Memory B cell (primary cell): Measurements from ENCODE around the gene HIVEP3.

Source experiments
- ATAC-seq: fragments of 150-1000 bp; cut with Tn5 transposase; 2 replicates; pipeline ENCODE4 v1.10.0; 2021; ENCODE audit warnings: low read depth, mild to moderate bottlenecking, moderate library complexity
- DNase-seq, 2 donors: peaks; one replicate each; pipeline ENCODE4 v3.0.0; 2022; ENCODE audit warnings: low spot score in 2 of 2
- H3K27ac Mint-ChIP-seq: one replicate; pipeline ENCODE4 v1.8.0; 2022; ENCODE audit warnings: mild to moderate bottlenecking, moderate library complexity, mixed read lengths
- H3K27me3 Mint-ChIP-seq: one replicate; pipeline ENCODE4 v1.8.0; 2022; ENCODE audit warnings: mixed read lengths
- H3K36me3 Mint-ChIP-seq: one replicate; pipeline ENCODE4 v1.8.0; 2022; ENCODE audit warnings: mild to moderate bottlenecking, mixed read lengths
- H3K4me1 Mint-ChIP-seq: one replicate; pipeline ENCODE4 v1.8.0; 2022; ENCODE audit warnings: mixed read lengths
- H3K4me3 Mint-ChIP-seq: one replicate; pipeline ENCODE4 v1.8.0; 2022; ENCODE audit warnings: mild to moderate bottlenecking, moderate library complexity, mixed read lengths
- H3K9me3 Mint-ChIP-seq: one replicate; pipeline ENCODE4 v1.8.0; 2022; ENCODE audit warnings: mixed read lengths

The HIVEP3 gene

DNA sequence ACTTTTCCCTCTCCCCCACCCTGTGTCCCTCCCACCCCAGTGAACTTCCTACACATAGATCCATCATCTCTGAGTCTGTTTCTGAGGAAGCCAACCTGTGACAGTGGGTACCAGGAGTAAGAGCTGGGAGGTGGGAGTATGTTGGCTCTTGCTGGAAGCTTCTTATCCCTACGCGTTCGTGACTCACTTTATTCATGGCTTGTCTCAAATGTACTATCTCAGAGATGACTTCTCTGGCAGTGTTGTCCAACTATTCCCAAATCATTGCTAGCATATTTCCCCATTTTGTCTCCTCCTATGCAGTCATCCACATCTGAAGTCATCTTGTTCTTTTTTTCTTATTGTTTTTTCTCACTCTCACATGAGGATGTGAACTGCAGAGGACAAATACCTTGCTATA lies 88.0 kb downstream of the HIVEP3 start:
- H3K27ac Mint-ChIP-seq, result no peak overlapping the region
- no peaks in the 10 kb centered on the region for H3K27me3 Mint-ChIP-seq
- DNase-seq (no peak), ATAC-seq (no peak)
- H3K9me3 Mint-ChIP-seq, result no peaks in the 10 kb centered on the region
- no peak overlapping the region for H3K4me3 Mint-ChIP-seq
- no peaks in the 10 kb centered on the region for H3K4me1 Mint-ChIP-seq
- H3K36me3 Mint-ChIP-seq, result no peaks in the 10 kb centered on the region

DNA sequence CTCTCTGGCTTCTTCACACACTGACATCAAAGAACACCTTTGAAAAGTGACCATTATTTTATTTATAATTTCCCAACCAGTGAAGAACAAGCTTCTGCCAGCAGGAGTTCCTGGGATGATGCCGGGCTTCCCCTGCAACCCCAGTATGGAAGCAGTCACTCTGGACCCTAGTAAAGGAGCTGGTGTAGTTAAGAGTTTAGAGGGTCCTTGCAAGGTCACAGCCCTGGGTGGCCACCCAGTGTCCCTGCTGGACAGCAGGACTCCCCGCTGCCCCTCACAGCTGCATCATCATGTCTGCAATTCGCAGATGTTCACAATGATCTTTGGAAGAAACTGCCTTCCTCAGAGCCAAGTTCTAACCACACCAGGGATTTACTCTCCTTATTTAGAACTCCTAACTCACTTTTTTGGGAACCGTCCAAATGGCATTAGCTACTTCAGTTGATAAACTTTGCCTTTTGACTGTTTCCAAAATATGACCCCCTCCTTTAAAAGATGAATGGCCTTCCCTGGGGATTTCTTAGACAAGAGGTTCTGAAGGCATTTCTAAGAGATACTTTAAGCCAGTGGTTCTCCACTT lies 90.6 kb downstream of the HIVEP3 start:
- H3K27ac Mint-ChIP-seq, result no peak overlapping the region
- no peaks in the 10 kb centered on the region for H3K9me3 Mint-ChIP-seq
- ATAC-seq, result no peak
- H3K36me3 Mint-ChIP-seq, result no peaks in the 10 kb centered on the region
- DNase-seq, result no peak
- H3K4me3 Mint-ChIP-seq, result no peak overlapping the region
- peaks cover 2% of the 10 kb centered on the region for H3K4me1 Mint-ChIP-seq
- H3K27me3 Mint-ChIP-seq, result no peaks in the 10 kb centered on the region

DNA sequence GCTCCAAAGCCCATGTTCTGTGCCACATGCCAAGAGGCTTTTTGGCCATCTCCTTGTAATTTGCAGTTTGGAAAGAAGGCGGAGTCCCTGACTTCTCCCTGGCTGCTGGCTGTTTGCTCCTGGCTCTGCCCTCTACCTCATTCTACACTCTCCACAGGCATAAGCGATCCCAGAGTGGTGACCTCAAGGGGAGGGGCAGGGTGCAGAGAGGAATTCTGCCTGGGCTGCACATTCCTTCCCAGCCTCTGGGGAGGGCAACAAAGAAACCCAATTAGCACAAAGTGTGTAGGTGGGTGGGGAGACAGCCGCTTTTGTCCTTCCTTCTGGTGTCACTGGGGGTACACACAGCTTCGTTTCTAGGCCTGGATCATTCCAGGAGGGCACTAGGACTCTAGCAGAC lies 95.3 kb downstream of the HIVEP3 start:
- no peak for DNase-seq
- ATAC-seq, result no peak
- Mint-ChIP-seq H3K4me3 (no peak overlapping the region), H3K27me3 (no peaks in the 10 kb centered on the region), H3K36me3 (no peaks in the 10 kb centered on the region), H3K9me3 (no peaks in the 10 kb centered on the region), H3K27ac (no peak overlapping the region), H3K4me1 (peaks cover 5% of the 10 kb centered on the region)

DNA sequence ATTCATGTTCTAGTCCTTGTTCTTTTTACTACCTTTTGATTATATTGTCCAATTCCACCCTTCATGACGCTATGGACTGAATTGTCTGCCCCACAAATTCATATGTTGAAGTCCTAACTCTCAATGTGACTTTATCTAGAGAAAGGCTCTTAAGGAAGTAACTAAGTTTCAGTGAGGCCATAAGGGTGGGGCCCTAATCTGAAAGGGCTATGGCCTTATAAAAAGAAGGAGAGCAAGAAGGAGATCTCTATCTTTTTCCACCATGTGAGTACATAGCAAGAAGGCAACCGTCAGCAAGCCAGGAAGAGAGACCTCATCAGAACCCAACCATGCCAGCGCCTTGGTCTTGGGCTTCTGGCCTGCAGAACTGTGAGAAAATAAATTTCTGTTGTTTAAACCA lies 95.9 kb downstream of the HIVEP3 start:
- H3K36me3 Mint-ChIP-seq, result no peaks in the 10 kb centered on the region
- H3K4me3 Mint-ChIP-seq, result no peak overlapping the region
- H3K9me3 Mint-ChIP-seq, result no peaks in the 10 kb centered on the region
- H3K27me3 Mint-ChIP-seq, result no peaks in the 10 kb centered on the region
- H3K27ac Mint-ChIP-seq, result no peak overlapping the region
- ATAC-seq (no peak), DNase-seq (no peak)
- peaks cover 5% of the 10 kb centered on the region for H3K4me1 Mint-ChIP-seq

DNA sequence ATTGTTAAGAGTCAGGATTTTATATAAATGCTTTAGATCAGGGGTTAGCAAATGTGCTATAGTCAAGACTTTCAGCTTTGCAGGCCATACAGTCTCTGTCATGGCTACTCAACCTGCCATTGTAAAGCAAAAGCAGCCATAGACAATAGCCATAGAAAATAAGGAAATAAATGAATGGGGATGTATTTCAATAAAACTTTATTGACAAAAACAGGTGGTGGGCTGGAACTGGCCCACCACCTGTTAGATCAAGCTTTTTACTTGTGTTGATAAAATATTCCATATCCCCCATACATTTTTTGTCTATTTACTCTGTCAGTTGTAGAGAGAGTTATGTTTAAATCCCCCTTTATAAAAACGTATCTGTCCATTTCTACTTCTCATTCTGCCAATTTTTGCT lies 98.9 kb downstream of the HIVEP3 start:
- DNase-seq (no peak), ATAC-seq (no peak)
- H3K9me3 Mint-ChIP-seq, result no peaks in the 10 kb centered on the region
- H3K4me1 Mint-ChIP-seq, result peaks cover 4% of the 10 kb centered on the region
- H3K4me3 Mint-ChIP-seq, result no peak overlapping the region
- no peaks in the 10 kb centered on the region for H3K36me3 Mint-ChIP-seq
- H3K27ac Mint-ChIP-seq, result no peak overlapping the region
- H3K27me3 Mint-ChIP-seq, result peaks cover 1% of the 10 kb centered on the region

DNA sequence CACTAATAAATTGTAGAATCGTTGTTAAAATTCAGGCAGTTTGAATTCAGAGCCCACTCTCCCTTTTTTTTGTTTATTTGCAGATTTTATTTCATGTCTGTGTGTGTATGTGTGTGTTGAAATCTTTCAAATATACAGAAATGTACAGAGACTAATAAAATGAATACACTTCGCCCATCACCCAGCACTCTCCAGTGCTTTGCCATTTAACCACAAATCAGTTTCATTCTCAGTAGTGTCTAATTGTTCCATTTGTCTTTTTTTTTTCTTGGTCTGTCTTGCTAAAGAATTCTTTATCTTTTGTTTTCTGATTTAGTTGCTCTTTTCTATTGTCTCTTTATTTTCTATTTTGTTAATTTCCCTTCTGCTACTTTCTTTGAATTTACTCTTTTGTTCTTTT lies 99.7 kb downstream of the HIVEP3 start:
- DNase-seq, result no peak

DNA sequence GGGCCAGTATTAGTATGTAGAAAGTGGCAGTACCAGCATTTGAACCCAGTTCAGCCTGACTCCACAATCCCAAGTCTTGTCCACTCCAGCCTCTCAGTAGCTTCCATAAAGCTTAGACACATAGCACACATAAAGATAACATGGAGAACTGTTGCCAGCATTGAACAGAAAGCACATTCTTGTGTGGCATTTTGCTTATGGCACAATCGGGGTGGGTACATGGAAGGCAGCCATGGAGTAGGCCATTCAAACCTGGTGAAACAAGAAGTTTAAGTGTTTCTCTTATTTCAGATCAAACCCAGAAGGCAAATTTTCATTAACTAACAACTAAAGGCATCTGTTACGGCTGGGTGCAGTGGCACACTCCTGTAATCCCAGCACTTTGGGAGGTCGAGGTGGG lies 102.7 kb downstream of the HIVEP3 start:
- Mint-ChIP-seq H3K36me3 (no peaks in the 10 kb centered on the region), H3K4me3 (no peak overlapping the region), H3K27me3 (peaks cover 1% of the 10 kb centered on the region), H3K27ac (no peak overlapping the region), H3K9me3 (no peaks in the 10 kb centered on the region), H3K4me1 (peaks cover 10% of the 10 kb centered on the region)
- ATAC-seq (no peak), DNase-seq (no peak)

More for the DNA sequence above, 99.7 kb downstream of the HIVEP3 start:
- Mint-ChIP-seq H3K27me3 (peaks cover 1% of the 10 kb centered on the region), H3K9me3 (no peaks in the 10 kb centered on the region), H3K4me3 (no peak overlapping the region), H3K36me3 (no peaks in the 10 kb centered on the region), H3K4me1 (peaks cover 3% of the 10 kb centered on the region), H3K27ac (no peak overlapping the region)
- ATAC-seq, result no peak

DNA sequence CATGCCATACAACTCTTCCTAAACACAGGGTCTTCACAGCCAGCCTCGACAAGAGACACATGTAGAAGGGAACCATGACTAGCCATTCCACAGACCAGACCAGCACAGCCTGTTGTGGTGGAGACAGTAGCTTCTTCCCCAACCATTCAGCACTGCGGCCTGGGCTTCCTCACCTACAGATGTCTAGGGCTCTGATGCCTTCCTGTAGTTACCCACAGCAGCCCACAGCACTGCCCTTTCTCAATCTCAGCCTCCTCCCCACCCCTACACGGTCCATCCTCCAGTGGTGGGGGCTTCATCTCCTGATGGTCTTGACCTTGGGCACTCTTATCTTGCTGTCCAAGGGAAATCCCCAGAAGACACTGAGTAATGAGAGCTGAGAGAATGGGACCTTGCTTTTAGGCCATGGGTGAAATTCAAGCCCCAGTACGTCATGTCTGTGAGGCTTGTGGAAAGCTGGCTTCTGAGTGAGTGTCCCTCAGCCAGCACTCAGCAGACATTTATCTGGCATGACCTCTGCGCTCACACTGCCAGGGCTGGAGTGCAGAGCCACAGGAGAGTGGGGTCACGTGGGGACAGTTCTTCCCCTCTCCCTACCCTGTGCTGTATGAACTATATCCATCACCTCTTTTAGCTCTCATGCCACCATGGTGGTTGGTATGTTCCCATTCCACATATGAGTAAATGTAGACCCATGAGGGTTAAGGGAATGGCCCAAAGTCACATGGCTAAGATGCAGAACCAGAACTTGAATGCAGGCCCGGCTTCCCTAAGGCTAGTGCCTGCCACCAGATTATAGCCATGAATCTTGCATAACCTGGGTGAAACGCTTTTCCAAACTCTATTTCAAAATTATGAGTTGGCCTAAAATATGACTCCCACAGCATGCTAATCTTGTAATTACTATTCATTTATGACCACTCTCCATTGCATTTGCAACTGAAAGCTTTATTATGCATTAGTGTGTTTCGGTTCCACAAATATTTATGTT lies 104.7 kb downstream of the HIVEP3 start:
- Mint-ChIP-seq H3K36me3 (no peaks in the 10 kb centered on the region), H3K4me1 (peaks cover 22% of the 10 kb centered on the region), H3K27me3 (peaks cover 1% of the 10 kb centered on the region), H3K4me3 (no peak overlapping the region), H3K27ac (no peak overlapping the region), H3K9me3 (no peaks in the 10 kb centered on the region)
- DNase-seq (no peak), ATAC-seq (no peak)

DNA sequence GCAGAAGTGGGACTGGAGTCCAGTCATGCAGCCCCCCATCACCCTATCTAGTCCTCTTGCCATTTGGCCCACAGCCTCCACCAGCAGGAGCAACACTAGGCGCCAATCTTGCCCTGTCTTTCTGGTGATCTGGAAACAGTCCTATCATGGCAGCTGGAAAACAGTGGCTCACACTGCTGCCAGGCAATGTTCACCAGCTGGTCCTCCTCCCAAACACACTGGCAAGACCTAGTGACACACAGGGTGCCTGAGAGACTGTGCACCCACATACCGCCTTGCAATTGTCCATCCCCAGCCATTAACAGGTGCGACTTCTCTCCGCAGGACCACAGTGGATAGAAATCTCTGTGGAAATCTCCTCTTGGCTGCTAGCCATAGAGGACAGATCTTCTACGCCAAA lies 105.5 kb downstream of the HIVEP3 start:
- DNase-seq (no peak), ATAC-seq (no peak)
- Mint-ChIP-seq H3K4me3 (no peak overlapping the region), H3K36me3 (no peaks in the 10 kb centered on the region), H3K9me3 (no peaks in the 10 kb centered on the region), H3K4me1 (peaks cover 22% of the 10 kb centered on the region), H3K27ac (no peak overlapping the region), H3K27me3 (peaks cover 1% of the 10 kb centered on the region)

DNA sequence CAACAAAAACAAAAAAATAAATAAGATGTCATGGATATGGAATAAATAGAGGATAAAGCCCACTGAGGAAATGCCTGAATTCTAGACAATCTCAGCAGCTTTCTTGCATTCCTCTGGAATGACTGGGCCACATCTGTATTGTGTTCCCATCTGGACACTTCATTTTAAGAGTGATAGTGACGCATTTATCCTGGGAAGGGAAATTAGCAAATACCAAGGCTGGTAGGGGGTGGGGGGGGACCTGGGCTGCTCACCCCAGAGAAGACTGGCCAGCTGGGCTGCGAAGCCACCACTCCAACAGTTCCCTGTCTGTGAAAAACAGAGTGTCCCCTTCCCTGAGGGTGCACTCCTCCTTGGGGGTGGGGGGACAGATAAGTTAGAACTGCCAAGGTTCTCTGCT lies 106.3 kb downstream of the HIVEP3 start:
- Mint-ChIP-seq H3K9me3 (no peaks in the 10 kb centered on the region), H3K4me1 (peaks cover 22% of the 10 kb centered on the region), H3K27ac (no peak overlapping the region), H3K27me3 (peaks cover 1% of the 10 kb centered on the region), H3K4me3 (no peak overlapping the region), H3K36me3 (no peaks in the 10 kb centered on the region)
- ATAC-seq (no peak), DNase-seq (no peak)

DNA sequence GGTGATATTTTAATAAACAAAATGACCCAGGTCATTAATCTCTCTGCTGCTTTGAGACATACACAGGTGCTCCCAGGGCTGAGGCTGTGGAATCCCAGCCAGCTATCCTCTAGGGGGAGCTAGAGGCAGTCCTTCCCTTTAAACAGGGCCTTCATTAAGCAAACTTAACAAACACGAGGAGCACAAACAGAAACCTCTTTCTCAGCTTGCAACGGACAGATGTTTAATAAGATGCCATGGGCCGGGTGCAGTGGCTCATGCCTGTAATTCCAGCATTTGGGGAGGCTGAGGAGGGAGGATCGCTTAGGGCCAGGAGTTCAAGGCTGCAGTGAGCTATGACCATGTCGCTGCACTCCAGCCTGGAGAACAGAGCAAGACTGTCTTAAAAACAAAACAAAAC lies 106.7 kb downstream of the HIVEP3 start:
- H3K36me3 Mint-ChIP-seq, result no peaks in the 10 kb centered on the region
- ATAC-seq, result peak; percentile 47
- no peak overlapping the region for H3K27ac Mint-ChIP-seq

DNA sequence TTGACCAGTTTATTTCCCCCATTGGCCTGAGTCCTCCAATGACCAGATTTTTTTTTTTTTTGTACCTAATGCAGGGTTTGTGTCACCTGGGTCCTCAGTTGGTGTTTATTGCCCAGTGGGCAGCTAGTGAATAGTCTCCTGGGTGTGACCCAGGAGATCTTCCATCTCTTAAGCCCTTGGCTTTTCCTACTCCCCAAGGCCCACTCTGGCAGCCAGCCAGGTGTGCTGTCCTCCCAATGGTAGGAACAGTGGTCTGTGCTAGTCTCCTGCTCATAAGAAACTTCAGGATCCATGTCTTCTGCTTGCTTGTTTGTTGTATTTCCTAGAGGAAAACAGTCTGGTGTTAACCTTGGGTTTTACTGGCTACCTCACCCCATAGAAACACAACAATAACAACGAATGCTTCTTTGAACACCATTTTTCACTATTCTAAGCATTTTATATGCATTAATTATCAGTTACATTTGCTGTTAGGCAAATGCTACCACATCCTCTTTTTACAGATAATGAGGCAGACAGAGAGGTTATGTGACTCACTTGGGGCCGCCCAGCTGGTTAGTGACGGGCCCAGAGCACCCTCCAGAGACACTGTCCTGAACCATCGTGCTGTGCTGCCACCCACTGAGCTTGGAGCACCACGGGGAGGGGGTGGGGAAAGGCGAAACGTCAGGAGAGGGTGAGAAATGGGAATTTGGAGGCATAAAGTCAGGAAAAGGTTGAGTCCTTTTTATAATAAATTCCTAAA lies 107.5 kb downstream of the HIVEP3 start:
- H3K9me3 Mint-ChIP-seq, result no peaks in the 10 kb centered on the region
- peak overlapping the region; percentile 76 for H3K27ac Mint-ChIP-seq
- DNase-seq (no peak), ATAC-seq (peak; percentile 85)
- H3K36me3 Mint-ChIP-seq, result no peaks in the 10 kb centered on the region
- peaks cover 32% of the 10 kb centered on the region for H3K4me1 Mint-ChIP-seq
- H3K4me3 Mint-ChIP-seq, result no peak overlapping the region
- H3K27me3 Mint-ChIP-seq, result no peaks in the 10 kb centered on the region

More for the DNA sequence above, 106.7 kb downstream of the HIVEP3 start:
- no peaks in the 10 kb centered on the region for H3K9me3 Mint-ChIP-seq
- peak in 1 of 2 donors; percentile 23 for DNase-seq
- no peak overlapping the region for H3K4me3 Mint-ChIP-seq
- peaks cover 24% of the 10 kb centered on the region for H3K4me1 Mint-ChIP-seq
- peaks cover under 1% of the 10 kb centered on the region for H3K27me3 Mint-ChIP-seq

DNA sequence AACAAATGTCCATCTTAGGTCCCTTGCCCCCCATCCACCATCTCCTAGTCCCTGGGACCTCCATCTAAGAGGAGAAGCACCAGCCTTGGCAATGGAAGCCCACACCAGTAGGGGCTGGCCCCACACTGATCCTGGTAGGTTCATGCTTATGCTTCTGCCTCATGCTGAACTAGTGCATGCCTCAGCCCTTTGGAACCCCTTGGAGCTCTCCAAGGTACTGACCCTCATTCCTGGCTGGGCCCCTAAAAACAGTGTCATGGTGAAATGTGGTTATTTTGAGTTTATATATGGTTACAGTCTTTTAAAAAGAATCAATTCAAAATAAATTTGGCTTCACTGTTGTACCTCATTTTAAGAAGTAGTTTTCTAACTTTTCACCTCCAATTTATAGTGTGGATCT lies 108.3 kb downstream of the HIVEP3 start:
- peak; percentile 36 to 44 for DNase-seq
- H3K4me3 Mint-ChIP-seq, result no peak overlapping the region

DNA sequence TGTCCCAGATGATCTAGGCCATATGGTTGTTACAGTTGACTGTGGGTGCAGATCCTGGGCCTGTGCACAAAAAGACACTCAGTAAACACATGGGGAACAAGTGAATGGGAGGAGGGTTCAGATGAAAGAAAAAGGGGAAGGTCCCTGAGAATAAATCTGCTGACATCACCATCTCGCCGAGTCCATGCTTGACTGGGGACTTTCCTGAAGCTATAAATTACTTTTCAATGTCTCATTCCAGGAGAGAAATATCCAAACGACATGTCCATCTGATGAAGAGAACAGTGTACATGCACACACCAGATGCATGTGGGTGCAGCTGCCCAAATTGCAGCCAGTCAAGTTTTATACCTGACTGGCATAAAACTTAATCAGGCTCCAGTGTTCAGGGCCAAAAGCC lies 109.0 kb downstream of the HIVEP3 start:
- Mint-ChIP-seq H3K4me3 (no peak overlapping the region), H3K27me3 (no peaks in the 10 kb centered on the region), H3K9me3 (no peaks in the 10 kb centered on the region), H3K4me1 (peaks cover 41% of the 10 kb centered on the region), H3K36me3 (no peaks in the 10 kb centered on the region), H3K27ac (no peak overlapping the region)
- ATAC-seq (peak; percentile 23), DNase-seq (no peak)

More for the DNA sequence above, 108.3 kb downstream of the HIVEP3 start:
- no peaks in the 10 kb centered on the region for H3K27me3 Mint-ChIP-seq
- no peaks in the 10 kb centered on the region for H3K9me3 Mint-ChIP-seq
- ATAC-seq, result peak; percentile 41
- peaks cover 40% of the 10 kb centered on the region for H3K4me1 Mint-ChIP-seq
- no peak overlapping the region for H3K27ac Mint-ChIP-seq
- no peaks in the 10 kb centered on the region for H3K36me3 Mint-ChIP-seq
